Panc1 (cell line): ENCODE data around the gene TIMP3. TPM values are rescaled to one million over a fixed set of nuclear protein-coding genes. Genes with fewer than 3 reads are reported as not detected.

Experiments
- ATAC-seq: fragments of 200-7000 bp; cut with Tn5 transposase; 2 replicates; pipeline ENCODE4 v1.9.1; 2020; ENCODE audit warnings: mild to moderate bottlenecking, moderate library complexity
- BruUV-seq: library from RNA; stranded (reverse); fragments of 400-500 nt; replicated peaks from 2 replicates; lab custom pipeline; 2021; lab: Mats Ljungman, UMichigan
- CTCF ChIA-PET: fragments of 300-600 bp; sonication (Branson Sonifier 250); formaldehyde crosslinking; loops from one replicate; lab custom pipeline; 2022; ENCODE audit warnings: antibody characterized with exemption; lab: Charles Lee
- POLR2A ChIA-PET: fragments of 300-600 bp; sonication (Branson Sonifier 250); formaldehyde crosslinking; loops from one replicate; lab custom pipeline; 2022; ENCODE audit warnings: antibody characterized with exemption; lab: Charles Lee
- DNase-seq: peaks from one replicate; pipeline ENCODE4 v3.0.0-alpha.2; 2010; ENCODE audit warnings: low read depth, low spot score
- H3K27ac ChIP-seq: 2 replicates; pipeline ENCODE4 v1.5.1; 2011; ENCODE audit warnings: mild to moderate bottlenecking, low read length, inconsistent platforms
- H3K27me3 ChIP-seq: fragments of 200-500 bp; sonication (Bioruptor generic); 2 replicates; pipeline ENCODE4 v1.6.0; 2014; ENCODE audit warnings: low read length, inconsistent platforms; ENCODE audit not compliant: control insufficient read depth, insufficient read depth
- H3K36me3 ChIP-seq: fragments of 200-500 bp; sonication (Bioruptor generic); 2 replicates; pipeline ENCODE4 v1.5.1; 2014; ENCODE audit warnings: inconsistent platforms, mild to moderate bottlenecking, low read length, moderate library complexity; ENCODE audit not compliant: control insufficient read depth, insufficient read depth
- H3K4me1 ChIP-seq: 2 replicates; pipeline ENCODE4 v1.5.1; 2011; ENCODE audit warnings: inconsistent platforms, mild to moderate bottlenecking, low read length, moderate library complexity; ENCODE audit not compliant: control insufficient read depth, insufficient read depth
- H3K4me3 ChIP-seq, 2 experiments: 2 replicates each; pipeline ENCODE4 v1.5.1; 2011 to 2012; ENCODE audit warnings: low read depth in 2 of 2, low read length in 2 of 2, mild to moderate bottlenecking in 2 of 2, inconsistent platforms in 1 of 2, moderate library complexity in 1 of 2
- H3K9me3 ChIP-seq: fragments of 200-500 bp; sonication (Bioruptor generic); 2 replicates; pipeline ENCODE4 v1.5.1; 2014; ENCODE audit warnings: low read depth, mild to moderate bottlenecking, inconsistent platforms, low read length, moderate library complexity; ENCODE audit not compliant: control insufficient read depth, insufficient read depth
- POLR2AphosphoS5 ChIP-seq: IDR thresholded peaks from 2 replicates; pipeline ENCODE4 v1.6.1; 2012; ENCODE audit warnings: mild to moderate bottlenecking, low read depth, low read length, moderate library complexity
- REST ChIP-seq, 2 experiments: IDR thresholded peaks; 2 replicates each; pipeline ENCODE4 v1.6.1; 2011 to 2012; ENCODE audit warnings: low read depth in 2 of 2, control low read depth in 1 of 2, low read length in 1 of 2, mild to moderate bottlenecking in 1 of 2, moderate library complexity in 1 of 2; ENCODE audit not compliant: insufficient read depth in 1 of 2
- SIN3A ChIP-seq: IDR thresholded peaks from 2 replicates; pipeline ENCODE4 v1.6.1; 2012; ENCODE audit warnings: low read depth, mild to moderate bottlenecking, low read length, moderate library complexity, borderline replicate concordance; ENCODE audit not compliant: insufficient read depth
- TCF7L2 ChIP-seq: IDR thresholded peaks from 2 replicates; pipeline ENCODE4 v1.6.1; 2011; ENCODE audit warnings: mild to moderate bottlenecking, low read depth, low read length, inconsistent platforms
- in situ Hi-C: cut with HindIII; loops from 2 replicates; pipeline ENCODE4 v1.10.0; 2016; ENCODE audit warnings: low sequenced_read_pairs, low pct_unique_long_range_greater_than_20kb
- intact Hi-C: fragments of 100-400 bp; cut with micrococcal nuclease; formaldehyde crosslinking; loops from one replicate; pipeline ENCODE4 v1.10.0; 2022; ENCODE audit not compliant: unreplicated experiment
- total RNA-seq: library from RNA; stranded (reverse); gene quantifications from one replicate; pipeline ENCODE4 v1.2.1, GENCODE V29; 2021; ENCODE audit not compliant: unreplicated experiment
- TF ChIP-seq, protein P1 (sequence below): fragments of 450-650 bp; IDR thresholded peaks from 2 replicates; pipeline ENCODE4 v1.5.1; 2017; ENCODE audit warnings: mild to moderate bottlenecking

Gene TIMP3
- total RNA-seq, 1 experiment from 2014 or later, result 0.67 TPM

- Histone ChIP-seq H3K27me3 (no peaks in the 10 kb centered on the region; the same call in 1 of the 2 replicates), H3K4me3 (no peak overlapping the region), H3K27ac (no peak overlapping the region), H3K4me1 (no peaks in the 10 kb centered on the region), H3K9me3 (no peaks in the 10 kb centered on the region), H3K36me3 (no peaks in the 10 kb centered on the region)
- ATAC-seq (no peak), DNase-seq (no peak)
- CTCF ChIA-PET, result no interaction called here
- intact Hi-C loops (no loop called here), in situ Hi-C loops (no loop called here)
- no TSS peak for BruUV-seq
- POLR2A ChIA-PET, result no interaction called here
- TF ChIP-seq TCF7L2 (no peak), SIN3A (no peak), REST (IDR thresholded peaks at IDR 0.05; ENCODE audit: insufficient read depth in 1 of 2, low read depth in 2 of 2, low read length in 1 of 2) (no peak), POLR2AphosphoS5 (no peak)
- TF ChIP-seq, protein P1, sequence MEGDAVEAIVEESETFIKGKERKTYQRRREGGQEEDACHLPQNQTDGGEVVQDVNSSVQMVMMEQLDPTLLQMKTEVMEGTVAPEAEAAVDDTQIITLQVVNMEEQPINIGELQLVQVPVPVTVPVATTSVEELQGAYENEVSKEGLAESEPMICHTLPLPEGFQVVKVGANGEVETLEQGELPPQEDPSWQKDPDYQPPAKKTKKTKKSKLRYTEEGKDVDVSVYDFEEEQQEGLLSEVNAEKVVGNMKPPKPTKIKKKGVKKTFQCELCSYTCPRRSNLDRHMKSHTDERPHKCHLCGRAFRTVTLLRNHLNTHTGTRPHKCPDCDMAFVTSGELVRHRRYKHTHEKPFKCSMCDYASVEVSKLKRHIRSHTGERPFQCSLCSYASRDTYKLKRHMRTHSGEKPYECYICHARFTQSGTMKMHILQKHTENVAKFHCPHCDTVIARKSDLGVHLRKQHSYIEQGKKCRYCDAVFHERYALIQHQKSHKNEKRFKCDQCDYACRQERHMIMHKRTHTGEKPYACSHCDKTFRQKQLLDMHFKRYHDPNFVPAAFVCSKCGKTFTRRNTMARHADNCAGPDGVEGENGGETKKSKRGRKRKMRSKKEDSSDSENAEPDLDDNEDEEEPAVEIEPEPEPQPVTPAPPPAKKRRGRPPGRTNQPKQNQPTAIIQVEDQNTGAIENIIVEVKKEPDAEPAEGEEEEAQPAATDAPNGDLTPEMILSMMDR, result no peak
Measured at GRCh38 chr22:32818446-32819115, 17.1 kb downstream of the TIMP3 start.

DNA sequence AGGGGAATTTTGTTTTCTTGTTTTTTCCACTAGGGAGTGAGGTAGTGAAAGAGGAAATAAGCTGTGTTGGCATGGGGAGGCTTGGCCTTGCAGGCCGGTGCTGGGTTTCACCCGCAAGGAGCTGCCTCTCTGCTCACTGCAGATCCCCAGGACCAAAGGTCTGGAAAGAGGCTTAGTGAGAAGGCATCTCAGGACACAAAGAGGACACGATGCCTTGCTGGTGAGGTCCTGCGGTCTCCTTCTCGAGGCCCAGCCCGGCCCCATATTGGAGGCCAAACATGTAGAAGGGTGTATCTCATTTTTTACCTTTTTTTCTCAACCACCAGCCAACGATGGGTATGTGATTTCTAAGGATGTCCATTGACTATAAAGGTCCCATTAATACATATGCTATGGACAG is 17.6 kb downstream of the TIMP3 start:
- no peak for TF ChIP-seq POLR2AphosphoS5
- no peak for TF ChIP-seq TCF7L2
- TF ChIP-seq SIN3A, result no peak
- TF ChIP-seq, protein P1, result no peak
- TF ChIP-seq REST (IDR thresholded peaks at IDR 0.05; ENCODE audit: insufficient read depth in 1 of 2, low read depth in 2 of 2, low read length in 1 of 2), result no peak
- in situ Hi-C loops, result no loop called here
- no peaks in the 10 kb centered on the region for H3K4me1 ChIP-seq
- DNase-seq, result no peak
- no peaks in the 10 kb centered on the region for H3K36me3 ChIP-seq
- no peak overlapping the region for H3K27ac ChIP-seq
- no peak for ATAC-seq
- ChIA-PET POLR2A (no interaction called here), CTCF (no interaction called here)
- H3K27me3 ChIP-seq, result no peaks in the 10 kb centered on the region
- intact Hi-C loops, result no loop called here
- no TSS peak for BruUV-seq
- no peaks in the 10 kb centered on the region for H3K9me3 ChIP-seq
- H3K4me3 ChIP-seq, result no peak overlapping the region
